H4 (cell line): ENCODE data around the gene CFDP1. TPM values are rescaled to one million over a fixed set of nuclear protein-coding genes. Genes with fewer than 3 reads are reported as not detected.
"Not testable (repeated sequence)": the region's sequence is repeated elsewhere in the genome, so short reads cannot be mapped to it uniquely, and the experiment has no call there.

Source experiments
- DNase-seq: peaks from one replicate; pipeline ENCODE4 v3.0.0-alpha.2; 2015; ENCODE audit warnings: low spot score
- total RNA-seq: library from RNA; depleted of rRNA; stranded (reverse); fragments of >200 nt; shearing (Covaris generic); gene quantifications from 2 replicates; pipeline ENCODE4 v1.2.3, GENCODE V29; 2014

CFDP1 gene
- total RNA-seq, 1 experiment from 2014 or later, result 65.4 TPM

DNA sequence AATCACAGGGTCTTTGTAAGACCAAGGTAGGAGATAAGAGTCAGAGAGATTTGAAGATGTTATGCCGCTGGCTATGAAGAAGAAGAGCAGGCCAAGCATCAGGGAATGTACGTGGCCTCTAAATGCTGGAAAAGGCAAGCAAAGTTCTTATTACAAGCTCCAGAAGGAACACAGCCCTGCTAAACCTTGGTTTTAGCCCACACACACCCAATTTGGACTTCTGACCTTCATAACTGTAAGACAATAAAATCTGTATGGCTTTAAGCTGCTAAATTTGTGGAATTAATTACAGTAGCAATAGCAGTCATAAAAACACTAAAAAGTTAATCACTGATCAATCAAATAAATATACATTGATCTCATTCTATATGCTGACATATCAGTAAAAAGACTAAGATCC is 25.1 kb upstream of the CFDP1 start:
- no peak for DNase-seq

DNA sequence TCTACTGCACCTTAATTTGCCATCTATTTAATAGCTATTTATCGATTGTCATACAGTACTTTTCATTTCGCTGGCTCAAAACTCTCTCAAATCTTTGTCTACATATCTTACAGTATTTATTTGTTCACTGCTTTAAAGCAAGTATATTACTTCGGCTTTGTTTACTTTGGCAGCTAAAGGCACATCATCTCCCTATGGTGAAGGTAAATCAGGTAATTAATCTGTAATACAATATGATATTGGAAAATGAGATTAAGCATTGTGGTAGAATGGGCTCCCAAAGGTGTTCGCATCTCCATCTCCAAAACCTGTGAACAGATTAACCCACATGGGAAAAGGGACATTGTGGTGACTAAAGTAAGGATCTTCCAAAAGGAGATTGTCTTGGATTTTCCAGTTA is 24.7 kb upstream of the CFDP1 start:
- DNase-seq, result no peak

DNA sequence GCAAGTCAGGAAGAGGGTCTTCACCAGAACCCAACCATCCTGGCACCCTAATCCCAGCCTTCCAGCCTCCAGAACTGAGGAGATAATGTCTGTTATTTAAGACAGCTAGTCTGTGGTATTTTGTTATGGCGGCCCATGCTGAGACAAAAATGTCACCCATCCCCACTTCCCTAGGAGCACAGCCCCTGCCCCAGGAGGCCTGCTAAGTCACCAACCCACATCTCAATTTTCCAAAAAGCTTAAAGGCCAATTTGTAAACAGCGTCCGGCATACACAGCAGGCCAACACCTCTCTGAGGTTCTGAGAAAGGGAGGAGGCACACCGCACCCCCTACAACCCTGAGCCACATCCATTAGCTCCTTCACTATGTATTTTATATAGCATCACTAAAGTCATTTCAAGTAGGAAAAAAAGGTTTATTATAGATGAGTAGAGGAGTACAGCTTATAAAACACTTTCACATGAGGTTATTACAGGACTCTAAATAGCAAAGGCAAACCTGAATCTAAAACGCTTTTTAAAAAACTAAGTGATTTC is 24.2 kb upstream of the CFDP1 start:
- no peak for DNase-seq

DNA sequence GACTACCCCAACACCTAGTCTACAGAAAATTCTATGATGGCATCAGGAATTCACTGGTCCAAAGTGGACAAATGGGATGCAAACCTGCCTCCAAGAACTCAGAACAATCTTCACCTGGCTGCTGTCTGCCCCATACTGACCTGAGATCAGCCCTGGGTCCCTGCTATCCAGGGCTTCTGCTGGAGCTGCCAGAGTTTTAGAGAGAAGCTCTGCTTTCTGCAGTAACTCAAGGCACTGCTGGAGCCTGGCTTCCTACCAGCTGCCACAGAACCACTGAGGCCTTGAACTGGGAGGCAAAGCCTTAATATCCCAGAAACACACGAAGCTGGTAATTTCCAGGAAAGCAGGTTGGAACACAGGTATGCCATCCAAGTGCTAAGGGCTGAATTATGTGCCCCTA is 23.7 kb upstream of the CFDP1 start:
- no peak for DNase-seq

DNA sequence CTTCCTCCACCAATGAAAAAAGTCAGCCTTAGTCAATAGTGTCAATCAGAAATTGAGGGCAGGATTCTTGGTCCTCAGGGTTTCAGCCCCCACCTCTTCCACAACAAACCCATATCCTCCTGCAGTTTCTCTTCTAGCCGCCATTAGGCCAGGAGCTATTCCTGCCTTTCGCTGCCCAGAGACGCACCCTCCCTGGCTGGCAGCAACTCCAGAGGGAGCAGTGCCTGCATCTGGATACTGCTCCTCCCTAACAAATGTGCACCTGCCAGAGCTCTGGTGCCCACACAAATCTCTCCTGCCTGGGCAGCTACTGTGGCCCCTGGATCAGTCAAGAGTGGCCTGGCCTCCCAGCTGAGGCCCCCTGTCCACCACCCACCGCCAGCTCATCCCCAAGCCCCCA is 23.2 kb upstream of the CFDP1 start:
- DNase-seq, result not testable (repeated sequence)

DNA sequence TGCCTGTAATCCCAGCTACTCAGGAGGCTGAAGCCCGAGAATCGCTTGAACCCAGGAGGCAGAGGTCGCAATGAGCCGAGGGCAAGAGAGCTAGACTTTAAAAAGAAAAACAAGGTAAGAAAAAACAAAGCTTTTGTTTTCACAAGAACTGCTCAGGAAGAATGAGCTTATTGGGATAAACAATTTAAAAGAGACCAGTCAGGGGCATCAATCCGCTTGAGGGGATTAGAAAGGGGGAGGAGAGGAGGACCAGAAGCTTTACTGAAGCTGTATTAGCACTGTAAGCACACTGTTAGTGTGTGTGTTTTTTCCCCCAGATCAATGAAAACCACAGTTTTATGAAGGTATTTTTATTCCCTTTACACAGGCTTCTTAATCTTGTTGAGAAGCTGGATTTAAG is 22.4 kb upstream of the CFDP1 start:
- no peak for DNase-seq

DNA sequence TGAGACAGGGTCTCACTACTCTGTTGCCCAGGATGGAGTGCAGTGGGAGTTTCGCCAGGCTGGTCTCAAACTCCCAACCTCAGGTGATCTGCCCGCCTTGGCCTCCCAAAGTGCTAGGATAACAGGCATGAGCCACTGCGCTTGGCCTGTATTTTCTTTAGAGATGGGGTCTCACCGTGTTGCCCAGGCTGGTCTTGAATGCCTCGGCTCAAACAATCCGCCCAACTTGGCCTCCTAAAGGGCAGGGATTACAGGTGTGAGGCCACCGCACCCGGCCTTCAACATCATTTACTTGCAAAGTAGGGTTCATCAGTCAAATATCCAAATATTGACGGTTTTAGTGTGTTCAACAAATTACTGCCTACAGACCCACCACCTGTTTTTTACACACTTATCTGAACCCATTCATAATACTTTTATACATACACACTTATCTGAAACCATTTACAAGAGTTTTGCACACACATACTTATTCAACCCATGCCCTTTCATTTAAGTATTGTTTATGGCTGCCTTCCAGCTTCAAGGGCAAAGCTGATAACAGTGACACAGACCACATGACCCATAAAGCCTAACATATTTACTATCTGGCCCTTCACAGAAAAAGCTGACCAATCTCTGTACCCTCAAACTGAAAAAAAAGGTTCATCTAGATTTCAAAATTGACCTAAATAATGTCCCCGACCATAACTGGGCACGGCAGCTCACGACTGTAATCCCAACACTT is 19.3 kb upstream of the CFDP1 start:
- DNase-seq, result no peak

DNA sequence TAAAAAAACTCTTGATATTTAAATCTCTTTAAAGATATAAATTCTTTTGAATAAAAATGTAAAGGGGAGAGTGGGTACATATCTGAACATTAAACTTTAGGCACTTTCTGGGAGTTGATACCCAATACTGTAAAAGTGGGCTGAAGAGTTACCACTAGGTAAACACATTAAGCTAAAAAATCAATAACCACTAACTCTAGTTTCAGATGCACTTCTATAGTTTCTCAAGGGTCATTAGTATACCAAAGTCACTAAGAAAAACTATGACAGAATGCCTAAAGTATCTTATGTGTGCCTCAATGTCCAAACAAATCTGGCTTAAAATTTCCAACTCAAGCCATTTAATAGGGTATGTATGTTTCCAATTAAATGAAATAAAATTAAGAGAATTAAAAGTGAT is 13.1 kb upstream of the CFDP1 start:
- no peak for DNase-seq

DNA sequence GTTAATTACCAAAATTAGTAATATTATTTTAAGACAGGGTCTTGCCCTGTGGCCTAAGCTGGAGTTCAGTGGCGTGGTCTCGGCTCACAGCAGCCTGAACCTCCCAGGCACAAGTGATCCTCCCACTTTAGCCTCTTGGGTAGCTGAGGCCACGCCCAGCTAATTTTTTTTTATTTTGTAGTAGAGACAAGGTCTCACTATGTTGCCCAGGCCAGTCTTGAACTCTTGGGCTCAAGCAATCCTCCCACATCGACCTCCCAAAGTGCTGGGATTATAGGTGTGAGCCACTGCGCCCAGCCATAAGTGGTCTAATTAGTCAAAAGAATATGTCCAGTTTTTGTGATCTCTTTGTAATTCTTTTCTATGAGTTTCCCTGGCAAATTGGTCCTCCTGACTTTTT is 12.0 kb upstream of the CFDP1 start:
- no peak for DNase-seq

DNA sequence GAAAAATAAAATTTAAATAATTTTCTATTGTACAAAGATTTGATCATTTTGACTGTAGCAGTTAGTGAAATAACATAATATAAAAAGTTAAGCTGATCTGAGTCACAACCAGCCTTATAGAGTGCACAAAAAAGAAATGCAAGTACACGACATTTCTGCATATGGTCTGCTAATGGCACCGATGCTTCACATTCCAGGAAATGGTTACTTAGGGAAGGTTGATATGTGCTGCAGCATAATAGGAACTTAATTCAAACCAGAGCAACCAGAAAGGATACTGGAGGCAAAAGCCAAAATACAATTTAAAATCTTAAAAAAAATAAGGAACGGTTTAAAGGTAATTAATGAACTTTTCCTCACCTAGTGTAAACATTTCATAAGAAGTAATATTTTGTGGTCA is 10.0 kb upstream of the CFDP1 start:
- DNase-seq, result no peak

DNA sequence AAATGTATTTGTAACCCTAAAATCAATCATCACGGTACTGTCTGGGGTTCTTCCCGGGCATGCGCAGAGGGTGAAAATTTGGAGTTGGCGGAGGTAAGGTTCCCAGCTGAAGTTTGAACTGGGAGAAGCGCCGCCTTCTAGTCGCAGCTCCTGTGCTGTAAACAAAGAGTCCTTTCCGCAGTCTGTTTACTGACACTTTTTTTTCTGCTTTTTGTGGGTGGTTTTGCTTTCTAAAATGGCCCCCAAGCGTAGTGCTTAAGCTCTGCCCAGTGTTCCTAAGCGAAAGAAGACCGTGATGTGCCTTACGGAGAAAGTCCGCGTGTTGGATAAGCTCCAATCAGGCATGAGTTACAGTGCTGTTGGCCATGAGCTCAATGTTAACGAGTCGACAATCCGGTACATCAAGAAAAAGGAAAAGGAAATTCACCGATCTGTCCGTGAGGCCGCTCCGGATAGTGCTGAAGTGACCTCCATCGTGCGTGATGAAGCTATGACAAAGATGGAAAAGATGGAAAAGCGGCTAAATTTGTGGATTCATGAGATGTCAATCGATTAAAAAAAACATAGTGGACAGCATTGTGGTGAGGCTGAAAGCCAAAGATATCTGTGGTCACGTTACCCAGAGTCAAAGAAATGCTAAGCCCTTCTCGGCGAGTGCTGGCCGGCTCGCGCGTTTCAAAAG is 570 bp upstream of the CFDP1 start:
- DNase-seq, result peak; percentile 70

DNA sequence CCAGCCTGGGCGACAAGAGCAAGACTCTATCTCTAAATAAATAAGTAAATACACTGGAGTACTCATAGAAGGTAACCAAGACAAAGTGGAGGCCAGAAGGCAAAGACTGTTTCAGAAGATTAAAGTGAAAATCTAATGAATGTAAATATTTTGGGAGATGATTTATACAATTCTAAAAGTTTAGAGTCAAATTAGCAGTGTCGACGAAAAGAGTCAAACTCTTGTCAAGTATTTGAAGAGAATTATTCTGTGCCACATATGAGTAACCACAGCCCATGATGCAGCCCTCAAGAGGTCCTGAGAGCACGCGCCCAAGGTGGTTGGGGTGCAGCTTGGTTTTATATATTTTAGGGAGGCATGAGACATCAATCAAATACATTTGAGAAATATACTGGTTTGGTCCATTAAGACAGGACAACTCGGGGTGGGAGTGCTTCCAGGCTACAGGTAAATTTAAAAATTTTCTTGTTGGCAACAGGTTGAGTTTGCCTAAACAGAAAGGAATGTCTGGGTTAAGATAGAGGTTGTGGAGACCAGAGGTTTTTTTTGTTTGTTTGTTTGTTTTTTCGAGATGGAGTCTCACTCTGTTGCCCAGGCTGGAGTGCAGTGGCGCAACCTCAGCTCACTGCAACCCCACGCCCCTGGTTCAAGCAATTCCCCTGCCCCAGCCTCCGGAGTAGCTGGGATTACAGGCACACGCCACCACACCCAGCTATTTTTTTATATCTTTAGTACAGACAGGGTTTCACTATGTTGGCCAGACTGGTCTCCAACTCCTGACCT is 3.5 kb downstream of the CFDP1 start:
- DNase-seq, result no peak

DNA sequence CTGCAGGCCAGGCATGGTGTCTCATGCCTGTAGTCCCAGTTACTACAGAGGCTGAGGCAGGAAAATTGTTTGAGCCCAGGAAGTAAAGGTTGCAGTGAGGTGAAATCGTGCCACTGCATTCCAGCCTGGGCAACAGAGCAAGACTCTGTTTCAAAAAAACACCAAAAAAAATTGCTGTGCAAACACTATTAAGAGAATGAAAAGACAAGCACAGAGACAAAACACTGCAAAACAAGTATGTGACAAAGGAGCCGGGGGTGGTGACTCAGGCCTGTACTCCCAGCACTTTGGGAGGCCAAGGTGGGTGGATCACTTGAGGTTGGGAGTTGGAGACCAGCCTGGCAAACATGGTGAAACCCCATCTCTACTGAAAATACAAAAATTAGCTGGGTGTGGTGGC is 6.8 kb downstream of the CFDP1 start:
- DNase-seq, result not testable (repeated sequence)

DNA sequence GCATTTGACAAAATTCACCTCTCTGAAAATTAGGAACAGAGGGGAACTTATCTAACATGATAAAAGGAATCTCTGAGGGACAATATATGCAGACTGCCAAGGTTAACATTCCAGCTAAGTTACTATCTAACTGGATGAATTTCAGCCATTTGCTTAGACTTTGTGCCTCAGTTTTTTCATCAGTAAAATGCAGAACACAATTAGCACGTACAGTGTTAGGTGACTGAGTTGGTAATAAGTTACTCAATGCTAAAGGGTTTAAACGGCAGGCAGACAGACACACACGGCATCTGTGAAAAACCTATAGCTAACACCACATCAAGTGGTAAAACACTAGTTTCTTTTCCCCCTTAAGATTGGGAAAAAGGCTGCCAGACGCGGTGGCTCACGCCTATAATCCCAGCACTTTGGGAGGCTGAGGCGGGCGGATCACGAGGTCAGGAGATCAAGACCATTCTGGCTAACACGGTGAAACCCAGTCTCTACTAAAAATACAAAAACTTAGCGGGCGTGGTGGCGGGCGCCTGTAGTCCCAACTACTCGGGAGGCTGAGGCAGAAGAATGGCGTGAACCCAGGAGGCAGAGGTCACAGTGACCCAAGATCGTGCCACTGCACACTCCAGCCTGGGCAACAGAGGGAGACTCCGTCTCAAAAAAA is 9.1 kb downstream of the CFDP1 start:
- not testable (repeated sequence) for DNase-seq

DNA sequence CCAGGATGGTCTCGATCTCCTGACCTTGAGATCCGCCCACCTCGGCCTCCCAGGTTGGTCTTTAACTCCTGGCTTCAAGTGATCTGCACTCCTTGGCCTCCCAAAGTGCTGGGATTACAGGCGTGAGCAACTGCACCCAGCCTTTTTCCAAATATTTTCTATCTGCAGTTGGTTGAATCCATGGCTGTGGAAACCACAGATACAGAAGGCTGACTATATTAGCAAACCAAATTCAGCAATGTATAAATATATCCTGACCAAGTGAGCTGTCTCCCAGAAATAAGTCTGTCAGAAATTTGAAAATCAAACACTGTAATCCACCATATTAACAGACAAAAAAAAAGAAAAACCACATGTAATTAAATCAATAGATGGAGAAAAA is 9.6 kb downstream of the CFDP1 start:
- DNase-seq, result no peak

DNA sequence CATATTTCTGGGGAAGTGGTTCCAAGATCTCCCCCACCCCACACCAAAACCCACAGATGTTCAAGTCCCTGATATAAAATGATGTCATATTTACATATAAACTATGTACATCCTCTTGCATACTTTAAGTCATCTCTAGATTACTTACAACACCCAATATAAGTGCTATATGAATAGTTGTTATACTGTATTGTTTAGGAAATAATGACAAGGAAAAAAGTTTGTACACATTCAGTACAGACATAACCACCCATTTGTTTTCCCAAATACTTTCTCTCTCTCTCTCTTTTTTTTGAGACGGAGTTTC is 11.5 kb downstream of the CFDP1 start:
- DNase-seq, result no peak

DNA sequence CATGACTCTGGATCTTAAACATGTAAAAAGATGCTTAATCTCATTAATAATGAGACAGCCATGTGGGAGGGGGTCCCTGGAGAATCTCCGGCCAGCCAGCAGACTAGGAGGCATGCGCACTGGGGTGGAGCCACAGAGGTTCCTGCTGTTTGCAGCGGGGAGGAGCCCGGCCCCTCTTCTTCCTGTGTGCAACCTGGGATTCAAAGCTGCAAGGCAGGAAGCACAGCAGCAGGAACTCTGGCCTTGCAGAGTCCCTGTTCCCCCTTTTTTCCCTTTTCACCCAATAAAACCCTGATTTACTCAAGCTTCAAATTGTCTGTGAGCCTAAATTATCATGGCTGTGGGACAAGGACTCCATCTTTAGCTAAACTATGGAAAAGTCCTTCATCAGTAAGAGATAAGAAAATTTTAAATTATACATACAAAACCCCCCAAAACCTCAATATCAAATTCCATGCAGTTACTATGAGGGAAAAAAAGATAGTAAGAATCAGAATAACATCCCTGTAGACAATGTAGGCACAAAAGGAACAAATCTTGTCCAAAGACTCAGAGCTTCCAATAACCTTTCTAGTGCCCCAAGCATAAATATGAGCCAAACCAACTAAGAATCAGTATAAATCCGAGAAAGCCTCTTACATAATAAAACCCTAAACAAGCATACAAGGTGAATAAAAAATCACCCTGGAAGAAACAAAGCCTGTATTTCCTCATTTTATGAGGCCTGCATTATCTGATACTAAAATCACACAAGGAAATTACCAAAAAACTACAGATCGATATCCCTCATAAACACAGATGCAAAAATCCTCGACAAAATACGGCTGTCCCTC is 12.1 kb downstream of the CFDP1 start:
- DNase-seq, result no peak

DNA sequence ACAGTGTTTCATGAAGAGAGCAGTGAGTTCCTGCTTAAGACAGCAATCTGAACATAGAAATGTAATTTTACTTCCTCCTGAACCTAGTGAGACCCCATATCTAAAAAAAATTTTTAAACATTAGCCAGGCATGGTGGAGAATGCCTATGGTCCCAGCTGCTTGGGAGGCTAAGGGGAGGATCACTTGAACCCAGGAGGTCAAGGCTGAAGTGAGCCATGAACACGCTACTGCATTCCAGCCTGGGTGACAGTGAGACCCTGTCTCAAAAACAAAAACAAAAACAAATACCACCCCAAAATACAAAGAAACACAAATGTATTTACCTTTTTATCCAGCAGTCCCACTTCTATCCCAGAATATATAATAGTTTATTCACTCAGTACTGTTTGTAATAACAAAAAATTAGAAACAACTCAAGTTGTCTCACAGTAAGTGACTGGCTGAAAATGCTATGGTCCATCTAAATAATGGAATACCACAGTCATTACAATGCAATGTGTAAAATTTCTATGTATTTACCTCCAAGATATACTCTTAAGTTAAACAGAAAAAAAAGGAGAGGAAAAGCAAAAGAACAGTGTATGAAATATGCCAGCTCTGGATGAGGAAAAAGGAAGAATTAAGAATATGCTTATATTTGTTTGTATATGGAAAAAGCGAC is 16.3 kb downstream of the CFDP1 start:
- no peak for DNase-seq

DNA sequence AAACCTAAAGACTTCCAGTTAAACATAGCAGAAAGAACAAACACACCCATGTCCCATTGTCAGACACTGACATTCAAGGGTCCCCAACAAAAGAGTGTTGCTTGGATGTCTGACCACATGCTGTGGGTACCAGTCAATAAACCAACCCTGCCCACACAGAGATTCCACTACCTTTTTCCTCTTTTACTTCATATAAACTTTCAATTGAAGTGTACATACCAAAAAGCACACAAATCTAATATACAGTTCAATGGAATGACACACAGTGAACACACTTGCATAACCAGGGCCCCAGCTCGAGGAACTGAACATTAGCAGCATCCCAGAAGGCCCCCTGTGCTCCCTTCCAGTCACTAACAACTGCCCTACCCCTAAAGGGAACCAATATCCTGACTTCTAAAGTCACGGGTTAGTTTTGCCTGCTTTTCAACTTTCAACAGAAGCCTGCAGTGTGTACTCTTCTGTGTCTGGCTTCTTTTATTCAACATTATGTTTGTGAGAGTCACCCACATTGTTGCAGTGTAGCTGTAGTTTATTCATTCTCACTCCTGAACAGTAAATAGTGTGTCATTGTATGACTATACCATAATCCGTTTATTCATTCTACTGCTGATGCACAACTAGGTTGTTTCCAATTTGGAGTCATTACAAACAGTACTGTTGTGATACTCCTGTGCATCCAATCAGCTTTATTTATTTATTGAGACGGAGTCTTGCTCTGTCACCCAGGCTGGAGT is 18.0 kb downstream of the CFDP1 start:
- no peak for DNase-seq

DNA sequence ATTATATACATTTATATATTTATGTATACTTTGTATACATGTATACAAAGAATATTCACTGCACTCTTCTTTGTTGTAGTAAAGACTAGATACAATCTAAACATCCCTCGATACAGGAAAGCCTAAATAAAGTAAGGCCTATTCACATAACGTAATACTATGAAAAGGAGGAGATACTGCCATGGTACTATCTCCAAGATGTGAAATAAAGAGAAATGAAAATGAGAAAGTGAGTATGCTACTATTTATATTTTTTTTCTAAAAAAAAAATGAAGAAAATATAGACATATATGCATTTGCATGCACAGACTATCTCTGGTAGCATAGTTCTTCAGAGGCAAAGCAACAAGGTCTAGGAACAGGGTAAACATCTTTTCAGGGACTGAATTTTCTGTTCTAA is 19.4 kb downstream of the CFDP1 start:
- no peak for DNase-seq
